ENCODE data around the gene CIROP.

DNA sequence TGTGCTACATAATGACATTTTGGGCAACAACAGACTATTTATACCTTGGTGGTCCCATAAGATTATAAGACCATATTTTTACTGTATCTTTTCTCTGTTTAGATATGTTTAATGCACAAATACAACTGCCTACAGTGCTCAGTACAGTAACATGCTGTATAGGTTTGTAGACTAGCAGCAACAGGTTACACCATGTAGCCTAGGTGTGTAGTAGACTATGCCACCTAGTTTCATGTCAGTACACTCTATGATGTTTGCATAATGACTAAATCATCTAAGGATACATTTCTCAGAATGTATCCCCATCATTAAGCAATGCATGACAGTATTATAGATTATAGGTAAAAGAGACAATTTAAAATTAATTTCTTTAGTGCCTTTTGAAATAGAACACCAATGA is 45.0 kb upstream of the CIROP start:
- TF ChIP-seq, protein P1, sequence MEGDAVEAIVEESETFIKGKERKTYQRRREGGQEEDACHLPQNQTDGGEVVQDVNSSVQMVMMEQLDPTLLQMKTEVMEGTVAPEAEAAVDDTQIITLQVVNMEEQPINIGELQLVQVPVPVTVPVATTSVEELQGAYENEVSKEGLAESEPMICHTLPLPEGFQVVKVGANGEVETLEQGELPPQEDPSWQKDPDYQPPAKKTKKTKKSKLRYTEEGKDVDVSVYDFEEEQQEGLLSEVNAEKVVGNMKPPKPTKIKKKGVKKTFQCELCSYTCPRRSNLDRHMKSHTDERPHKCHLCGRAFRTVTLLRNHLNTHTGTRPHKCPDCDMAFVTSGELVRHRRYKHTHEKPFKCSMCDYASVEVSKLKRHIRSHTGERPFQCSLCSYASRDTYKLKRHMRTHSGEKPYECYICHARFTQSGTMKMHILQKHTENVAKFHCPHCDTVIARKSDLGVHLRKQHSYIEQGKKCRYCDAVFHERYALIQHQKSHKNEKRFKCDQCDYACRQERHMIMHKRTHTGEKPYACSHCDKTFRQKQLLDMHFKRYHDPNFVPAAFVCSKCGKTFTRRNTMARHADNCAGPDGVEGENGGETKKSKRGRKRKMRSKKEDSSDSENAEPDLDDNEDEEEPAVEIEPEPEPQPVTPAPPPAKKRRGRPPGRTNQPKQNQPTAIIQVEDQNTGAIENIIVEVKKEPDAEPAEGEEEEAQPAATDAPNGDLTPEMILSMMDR (conservative IDR thresholded peaks at IDR 0.05 in 1 of 2, IDR thresholded peaks at IDR 0.05 in 1 of 2; ENCODE audit: low read depth in 1 of 2, low read length in 2 of 2), result no peak
- no peak for TF ChIP-seq EZH2 (IDR thresholded peaks at IDR 0.05; ENCODE audit: low read length, missing control alignments)

Data from fibroblast of lung (primary cell).